ENCODE results near the gene PLAAT4. TPM values are rescaled to one million over a fixed set of nuclear protein-coding genes. Genes with fewer than 3 reads are reported as not detected.

PLAAT4 gene
- total RNA-seq (2016; rRNA removed; fragmentation: Illumina TruSeq; extraction: Trizol) (1.00 and 1.6 TPM in 2 replicates), polyA plus RNA-seq (2011; rRNA removed) (0.71 and 1.1 TPM in 2 replicates), polyA minus RNA-seq (2011; rRNA and poly(A)+ RNA removed; ENCODE audit: low replicate concordance) (2.3 TPM in 1 of 2 replicates, not detected in the other), Bru-seq, nascent RNA (percentile 9 among the genes with signal in this experiment), BruChase-seq, experiment 1, labeled RNA remaining after a 6-hour chase (percentile 16 among the genes with signal in this experiment), BruChase-seq, experiment 2, labeled RNA remaining after a 2-hour chase (percentile 12 among the genes with signal in this experiment)
- not detected in 2 replicates for total RNA-seq (2016; cell fraction: cytosol; rRNA removed; fragmentation: Illumina TruSeq; extraction: Trizol; ENCODE audit: low read depth)
- 0.65 and 0.71 TPM in 2 replicates for total RNA-seq (2016; cell fraction: insoluble cytoplasmic fraction; rRNA removed; fragmentation: Illumina TruSeq; extraction: Trizol)
- total RNA-seq (2016; cell fraction: membrane; rRNA removed; fragmentation: Illumina TruSeq; extraction: Trizol), result 0.45 and 0.74 TPM in 2 replicates
- total RNA-seq (2016; cell fraction: nucleus; rRNA removed; fragmentation: Illumina TruSeq; extraction: Trizol), result 0.62 and 0.91 TPM in 2 replicates
- 0.62 and 1.2 TPM in 2 replicates for polyA plus RNA-seq (2011; cell fraction: cytosol; rRNA removed)
- 0.38 TPM in 1 of 2 replicates, not detected in the other for polyA plus RNA-seq (2011; cell fraction: nucleus; rRNA removed)
- polyA plus RNA-seq (2012), result 0.74 and 1.4 TPM in 2 replicates
- polyA plus RNA-seq (2016; cell fraction: cytosol; fragmentation: Illumina TruSeq; extraction: Trizol; ENCODE audit: low read depth), result 0.45 and 0.51 TPM in 2 replicates
- 0.67 and 1.4 TPM in 2 replicates for polyA plus RNA-seq (2016; cell fraction: insoluble cytoplasmic fraction; fragmentation: Illumina TruSeq; extraction: Trizol; ENCODE audit: low read depth)
- 0.49 and 0.55 TPM in 2 replicates for polyA plus RNA-seq (2016; cell fraction: membrane; fragmentation: Illumina TruSeq; extraction: Trizol; ENCODE audit: low read depth)
- polyA plus RNA-seq (2016; cell fraction: nucleus; fragmentation: Illumina TruSeq; extraction: Trizol; ENCODE audit: insufficient read depth, low read depth), result not detected in 2 replicates
- not detected in 2 replicates for polyA minus RNA-seq (2011; cell fraction: cytosol; rRNA and poly(A)+ RNA removed)
- not detected in 2 replicates for polyA minus RNA-seq (2011; cell fraction: nucleus; rRNA and poly(A)+ RNA removed)
- long read RNA-seq, experiment 1, partial matches to known transcripts, result 0 of 1 reads
- long read RNA-seq, experiment 1, other reads (novel, unspliced or antisense), result 1 of 1 reads
- long read RNA-seq, experiment 2, partial matches to known transcripts, result 0 of 1 reads
- long read RNA-seq, experiment 2, other reads (novel, unspliced or antisense), result 0 of 1 reads

- no peaks in the 10 kb centered on the region for H3K79me2 ChIP-seq (ENCODE audit: insufficient read depth, low read length)
- intact Hi-C loops (cut with micrococcal nuclease; ENCODE audit: unreplicated experiment) (no loop called here), in situ Hi-C loops (cut with HindIII; ENCODE audit: extremely low pct_ligation_motif_present, low pct_unique_long_range_greater_than_20kb) (no loop called here)
- CTCF ChIA-PET (ENCODE audit: low intra/inter-chr PET ratio, low total read pairs), result no interaction called here
- 5% methylated on average over 5 of the region's 10 CpGs for WGBS (ENCODE audit: low lambda C conversion rate)
- POLR2A ChIA-PET, result interaction anchor here (0.6 kb wide), 1 partner anchor 27 kb away, joined by 3 read pairs; no protein-coding TSS in a partner anchor
- H3K36me3 ChIP-seq (replicated peaks in 1 of 2; ENCODE audit: control insufficient read depth in 1 of 2, insufficient read depth in 2 of 2, low read length in 2 of 2), result no peaks in the 10 kb centered on the region
- ATAC-seq, result peak; percentile 82
- H3K4me2 ChIP-seq (ENCODE audit: low read depth, low read length), result peak within 1 kb of the TSS; percentile 86
- H3K27me3 ChIP-seq (ENCODE audit: control insufficient read depth in 1 of 2, insufficient read depth in 2 of 2, low read length in 2 of 2), result peaks cover 0 to 17% of the 10 kb centered on the region in 2 experiments; a peak in 2 of 5 replicates
- H2AFZ ChIP-seq (ENCODE audit: low read length), result peak within 1 kb of the TSS; percentile 20
- no peak within 1 kb of the TSS for H3K27ac ChIP-seq (ENCODE audit: extremely low read length, insufficient read depth, low read length)
- H3K4me1 ChIP-seq (ENCODE audit: insufficient read depth, low read length), result peaks cover 19% of the 10 kb centered on the region
- no peak for FAIRE-seq
- peak; percentile 16 for DNase-seq (ENCODE audit: low spot score)
- no TSS peak for BruUV-seq (replicated peaks)
- H3K9me3 ChIP-seq (ENCODE audit: low read length), result no peaks in the 10 kb centered on the region
- H3K4me3 ChIP-seq (replicated peaks in 1 of 3; ENCODE audit: insufficient read depth in 1 of 3, low read depth in 2 of 3, low read length in 3 of 3), result peak within 1 kb of the TSS; percentile 5 to 51 (median 47); a peak in 5 of 6 replicates
- H3K9ac ChIP-seq (ENCODE audit: insufficient read depth, low read depth, low read length), result no peak within 1 kb of the TSS
- H4K20me1 ChIP-seq (ENCODE audit: insufficient read depth, low read length), result no peaks in the 10 kb centered on the region
- TF ChIP-seq ZSCAN20 (CRISPR knock-in tag; IDR thresholded peaks at IDR 0.05; ENCODE audit: borderline replicate concordance) (no peak), TOPORS (CRISPR knock-in tag; IDR thresholded peaks at IDR 0.05) (no peak), MIXL1 (CRISPR knock-in tag; IDR thresholded peaks at IDR 0.05) (0 out of 2 replicates have a peak, but pooled peaks have one; percentile 15), ZNF263 (CRISPR knock-in tag; IDR thresholded peaks at IDR 0.05) (peak; percentile 58; the same call in 1 of the 2 replicates), ZNF552 (CRISPR knock-in tag; IDR thresholded peaks at IDR 0.05; ENCODE audit: borderline replicate concordance) (no peak), GATA4 (IDR thresholded peaks at IDR 0.05; ENCODE audit: borderline replicate concordance, low read depth) (no peak), NFRKB (IDR thresholded peaks at IDR 0.05) (no peak), ZNF230 (CRISPR knock-in tag; IDR thresholded peaks at IDR 0.05) (no peak), KMT2B (CRISPR knock-in tag; IDR thresholded peaks at IDR 0.05) (no peak), ZNF510 (CRISPR knock-in tag; IDR thresholded peaks at IDR 0.05; ENCODE audit: low read depth) (no peak), TEAD2 (CRISPR knock-in tag; IDR thresholded peaks at IDR 0.05) (no peak), POLR2AphosphoS2 (IDR thresholded peaks at IDR 0.05; ENCODE audit: low read depth, low read length) (no peak), HNRNPUL1 (IDR thresholded peaks at IDR 0.05; ENCODE audit: low read depth, low read length) (no peak)
- TF ChIP-seq, protein P1, sequence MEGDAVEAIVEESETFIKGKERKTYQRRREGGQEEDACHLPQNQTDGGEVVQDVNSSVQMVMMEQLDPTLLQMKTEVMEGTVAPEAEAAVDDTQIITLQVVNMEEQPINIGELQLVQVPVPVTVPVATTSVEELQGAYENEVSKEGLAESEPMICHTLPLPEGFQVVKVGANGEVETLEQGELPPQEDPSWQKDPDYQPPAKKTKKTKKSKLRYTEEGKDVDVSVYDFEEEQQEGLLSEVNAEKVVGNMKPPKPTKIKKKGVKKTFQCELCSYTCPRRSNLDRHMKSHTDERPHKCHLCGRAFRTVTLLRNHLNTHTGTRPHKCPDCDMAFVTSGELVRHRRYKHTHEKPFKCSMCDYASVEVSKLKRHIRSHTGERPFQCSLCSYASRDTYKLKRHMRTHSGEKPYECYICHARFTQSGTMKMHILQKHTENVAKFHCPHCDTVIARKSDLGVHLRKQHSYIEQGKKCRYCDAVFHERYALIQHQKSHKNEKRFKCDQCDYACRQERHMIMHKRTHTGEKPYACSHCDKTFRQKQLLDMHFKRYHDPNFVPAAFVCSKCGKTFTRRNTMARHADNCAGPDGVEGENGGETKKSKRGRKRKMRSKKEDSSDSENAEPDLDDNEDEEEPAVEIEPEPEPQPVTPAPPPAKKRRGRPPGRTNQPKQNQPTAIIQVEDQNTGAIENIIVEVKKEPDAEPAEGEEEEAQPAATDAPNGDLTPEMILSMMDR (CRISPR knock-in tag; IDR thresholded peaks at IDR 0.05), result peak; percentile 42
- TF ChIP-seq, protein P2, sequence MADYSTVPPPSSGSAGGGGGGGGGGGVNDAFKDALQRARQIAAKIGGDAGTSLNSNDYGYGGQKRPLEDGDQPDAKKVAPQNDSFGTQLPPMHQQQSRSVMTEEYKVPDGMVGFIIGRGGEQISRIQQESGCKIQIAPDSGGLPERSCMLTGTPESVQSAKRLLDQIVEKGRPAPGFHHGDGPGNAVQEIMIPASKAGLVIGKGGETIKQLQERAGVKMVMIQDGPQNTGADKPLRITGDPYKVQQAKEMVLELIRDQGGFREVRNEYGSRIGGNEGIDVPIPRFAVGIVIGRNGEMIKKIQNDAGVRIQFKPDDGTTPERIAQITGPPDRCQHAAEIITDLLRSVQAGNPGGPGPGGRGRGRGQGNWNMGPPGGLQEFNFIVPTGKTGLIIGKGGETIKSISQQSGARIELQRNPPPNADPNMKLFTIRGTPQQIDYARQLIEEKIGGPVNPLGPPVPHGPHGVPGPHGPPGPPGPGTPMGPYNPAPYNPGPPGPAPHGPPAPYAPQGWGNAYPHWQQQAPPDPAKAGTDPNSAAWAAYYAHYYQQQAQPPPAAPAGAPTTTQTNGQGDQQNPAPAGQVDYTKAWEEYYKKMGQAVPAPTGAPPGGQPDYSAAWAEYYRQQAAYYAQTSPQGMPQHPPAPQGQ (CRISPR knock-in tag; IDR thresholded peaks at IDR 0.05; ENCODE audit: borderline replicate concordance), result no peak
Measured at GRCh38 chr11:63536669-63537292, at the start of gene PLAAT4. TSS of gene PLAAT4 (plus strand) at chr11:63536808. CDS start at chr11:63536869, 61 bp downstream.
